ENCODE measurements around the gene CRABP1.

DNA sequence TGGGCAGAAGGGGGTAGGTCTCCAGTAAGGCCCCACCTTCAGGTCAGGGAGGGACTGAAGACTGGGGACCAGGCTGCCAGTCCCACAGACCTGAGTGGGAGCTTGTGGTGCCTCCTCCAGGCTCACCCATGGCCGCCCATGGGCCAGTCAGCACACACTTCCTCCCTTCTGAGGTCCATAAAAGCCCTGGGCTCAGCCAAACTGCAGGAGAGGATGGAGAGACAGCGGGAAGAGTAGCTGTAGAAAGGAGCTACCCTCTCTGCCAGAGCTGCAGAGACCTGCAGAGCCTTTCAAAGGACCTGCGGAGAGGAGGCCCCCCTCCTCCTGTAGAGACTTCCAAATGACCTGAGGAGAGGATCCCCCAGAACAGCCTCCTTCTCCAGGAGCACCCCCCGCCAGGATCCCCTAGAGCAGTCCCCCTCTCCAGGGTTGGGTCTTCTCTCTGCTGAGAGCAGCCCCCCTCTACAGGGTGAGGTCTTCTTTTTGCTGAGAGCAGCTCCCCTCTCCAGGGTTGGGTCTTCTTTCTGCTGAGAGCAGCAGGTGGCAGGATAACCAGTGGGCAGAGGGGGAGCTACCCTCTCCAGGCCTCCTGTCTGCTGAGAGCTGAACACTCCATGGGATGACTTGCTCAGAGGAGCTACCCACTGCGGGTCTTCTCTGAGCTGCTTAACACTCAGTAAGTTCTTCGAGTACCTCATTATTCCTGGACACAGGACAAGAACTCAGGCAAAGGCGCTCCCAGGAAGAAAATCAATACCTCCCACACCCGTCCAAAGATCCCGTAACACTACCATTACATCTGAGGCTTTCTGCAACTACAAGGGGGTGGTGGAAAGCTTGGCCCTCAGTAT, 35.7 kb upstream of the CRABP1 start:
- TF ChIP-seq, protein P1, sequence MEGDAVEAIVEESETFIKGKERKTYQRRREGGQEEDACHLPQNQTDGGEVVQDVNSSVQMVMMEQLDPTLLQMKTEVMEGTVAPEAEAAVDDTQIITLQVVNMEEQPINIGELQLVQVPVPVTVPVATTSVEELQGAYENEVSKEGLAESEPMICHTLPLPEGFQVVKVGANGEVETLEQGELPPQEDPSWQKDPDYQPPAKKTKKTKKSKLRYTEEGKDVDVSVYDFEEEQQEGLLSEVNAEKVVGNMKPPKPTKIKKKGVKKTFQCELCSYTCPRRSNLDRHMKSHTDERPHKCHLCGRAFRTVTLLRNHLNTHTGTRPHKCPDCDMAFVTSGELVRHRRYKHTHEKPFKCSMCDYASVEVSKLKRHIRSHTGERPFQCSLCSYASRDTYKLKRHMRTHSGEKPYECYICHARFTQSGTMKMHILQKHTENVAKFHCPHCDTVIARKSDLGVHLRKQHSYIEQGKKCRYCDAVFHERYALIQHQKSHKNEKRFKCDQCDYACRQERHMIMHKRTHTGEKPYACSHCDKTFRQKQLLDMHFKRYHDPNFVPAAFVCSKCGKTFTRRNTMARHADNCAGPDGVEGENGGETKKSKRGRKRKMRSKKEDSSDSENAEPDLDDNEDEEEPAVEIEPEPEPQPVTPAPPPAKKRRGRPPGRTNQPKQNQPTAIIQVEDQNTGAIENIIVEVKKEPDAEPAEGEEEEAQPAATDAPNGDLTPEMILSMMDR (IDR thresholded peaks at IDR 0.05; ENCODE audit: insufficient read depth, low read depth, low read length), result no peak
- TF ChIP-seq EZH2 (IDR thresholded peaks at IDR 0.05; ENCODE audit: insufficient read depth, low read length), result no peak
